Panc1 (cell line): ENCODE measurements around the gene BRD1. TPM values are rescaled to one million over a fixed set of nuclear protein-coding genes. Genes with fewer than 3 reads are reported as not detected.

ENCODE experiments used
- ATAC-seq: fragments of 200-7000 bp; cut with Tn5 transposase; 2 replicates; pipeline ENCODE4 v1.9.1; 2020; ENCODE audit warnings: mild to moderate bottlenecking, moderate library complexity
- BruUV-seq: library from RNA; stranded (reverse); fragments of 400-500 nt; replicated peaks from 2 replicates; lab custom pipeline; 2021; lab: Mats Ljungman, UMichigan
- CTCF ChIA-PET: fragments of 300-600 bp; sonication (Branson Sonifier 250); formaldehyde crosslinking; loops from one replicate; lab custom pipeline; 2022; ENCODE audit warnings: antibody characterized with exemption; lab: Charles Lee
- POLR2A ChIA-PET: fragments of 300-600 bp; sonication (Branson Sonifier 250); formaldehyde crosslinking; loops from one replicate; lab custom pipeline; 2022; ENCODE audit warnings: antibody characterized with exemption; lab: Charles Lee
- DNase-seq: peaks from one replicate; pipeline ENCODE4 v3.0.0-alpha.2; 2010; ENCODE audit warnings: low read depth, low spot score
- H3K27ac ChIP-seq: 2 replicates; pipeline ENCODE4 v1.5.1; 2011; ENCODE audit warnings: mild to moderate bottlenecking, low read length, inconsistent platforms
- H3K27me3 ChIP-seq: fragments of 200-500 bp; sonication (Bioruptor generic); 2 replicates; pipeline ENCODE4 v1.6.0; 2014; ENCODE audit warnings: low read length, inconsistent platforms; ENCODE audit not compliant: control insufficient read depth, insufficient read depth
- H3K36me3 ChIP-seq: fragments of 200-500 bp; sonication (Bioruptor generic); 2 replicates; pipeline ENCODE4 v1.5.1; 2014; ENCODE audit warnings: inconsistent platforms, mild to moderate bottlenecking, low read length, moderate library complexity; ENCODE audit not compliant: control insufficient read depth, insufficient read depth
- H3K4me1 ChIP-seq: 2 replicates; pipeline ENCODE4 v1.5.1; 2011; ENCODE audit warnings: inconsistent platforms, mild to moderate bottlenecking, low read length, moderate library complexity; ENCODE audit not compliant: control insufficient read depth, insufficient read depth
- H3K4me3 ChIP-seq, 2 experiments: 2 replicates each; pipeline ENCODE4 v1.5.1; 2011 to 2012; ENCODE audit warnings: low read depth in 2 of 2, low read length in 2 of 2, mild to moderate bottlenecking in 2 of 2, inconsistent platforms in 1 of 2, moderate library complexity in 1 of 2
- H3K9me3 ChIP-seq: fragments of 200-500 bp; sonication (Bioruptor generic); 2 replicates; pipeline ENCODE4 v1.5.1; 2014; ENCODE audit warnings: low read depth, mild to moderate bottlenecking, inconsistent platforms, low read length, moderate library complexity; ENCODE audit not compliant: control insufficient read depth, insufficient read depth
- CTCF ChIP-seq: fragments of 450-650 bp; IDR thresholded peaks from 2 replicates; pipeline ENCODE4 v1.5.1; 2017; ENCODE audit warnings: mild to moderate bottlenecking
- POLR2AphosphoS5 ChIP-seq: IDR thresholded peaks from 2 replicates; pipeline ENCODE4 v1.6.1; 2012; ENCODE audit warnings: mild to moderate bottlenecking, low read depth, low read length, moderate library complexity
- REST ChIP-seq, 2 experiments: IDR thresholded peaks; 2 replicates each; pipeline ENCODE4 v1.6.1; 2011 to 2012; ENCODE audit warnings: low read depth in 2 of 2, control low read depth in 1 of 2, low read length in 1 of 2, mild to moderate bottlenecking in 1 of 2, moderate library complexity in 1 of 2; ENCODE audit not compliant: insufficient read depth in 1 of 2
- SIN3A ChIP-seq: IDR thresholded peaks from 2 replicates; pipeline ENCODE4 v1.6.1; 2012; ENCODE audit warnings: low read depth, mild to moderate bottlenecking, low read length, moderate library complexity, borderline replicate concordance; ENCODE audit not compliant: insufficient read depth
- TCF7L2 ChIP-seq: IDR thresholded peaks from 2 replicates; pipeline ENCODE4 v1.6.1; 2011; ENCODE audit warnings: mild to moderate bottlenecking, low read depth, low read length, inconsistent platforms
- in situ Hi-C: cut with HindIII; loops from 2 replicates; pipeline ENCODE4 v1.10.0; 2016; ENCODE audit warnings: low sequenced_read_pairs, low pct_unique_long_range_greater_than_20kb
- intact Hi-C: fragments of 100-400 bp; cut with micrococcal nuclease; formaldehyde crosslinking; loops from one replicate; pipeline ENCODE4 v1.10.0; 2022; ENCODE audit not compliant: unreplicated experiment
- total RNA-seq: library from RNA; stranded (reverse); gene quantifications from one replicate; pipeline ENCODE4 v1.2.1, GENCODE V29; 2021; ENCODE audit not compliant: unreplicated experiment

BRD1 gene
- total RNA-seq, 1 experiment from 2014 or later: 24.0 TPM

GRCh38 chr22:49784630-49784971 is 43.1 kb downstream of the BRD1 start:
- no peaks in the 10 kb centered on the region for H3K27me3 ChIP-seq
- H3K27ac ChIP-seq: no peak overlapping the region
- in situ Hi-C loops (no loop called here), intact Hi-C loops (no loop called here)
- TF ChIP-seq POLR2AphosphoS5 (no peak), REST (IDR thresholded peaks at IDR 0.05; ENCODE audit: insufficient read depth in 1 of 2, low read depth in 2 of 2, low read length in 1 of 2) (no peak), CTCF (no peak), SIN3A (no peak), TCF7L2 (no peak)
- BruUV-seq: no TSS peak
- no peaks in the 10 kb centered on the region for H3K9me3 ChIP-seq
- no peaks in the 10 kb centered on the region; the same call in 1 of the 2 replicates for H3K36me3 ChIP-seq
- ChIA-PET POLR2A (no interaction called here), CTCF (no interaction called here)
- no peak overlapping the region for H3K4me3 ChIP-seq
- ATAC-seq (no peak), DNase-seq (no peak)
- no peaks in the 10 kb centered on the region for H3K4me1 ChIP-seq

- ChIA-PET CTCF (no interaction called here), POLR2A (no interaction called here)
- ATAC-seq (no peak), DNase-seq (no peak)
- no peak for TF ChIP-seq POLR2AphosphoS5
- TF ChIP-seq CTCF: no peak
- no peaks in the 10 kb centered on the region for H3K27me3 ChIP-seq
- H3K36me3 ChIP-seq: no peaks in the 10 kb centered on the region; the same call in 1 of the 2 replicates
- no peaks in the 10 kb centered on the region for H3K9me3 ChIP-seq
- H3K4me1 ChIP-seq: no peaks in the 10 kb centered on the region
- no peak overlapping the region for H3K4me3 ChIP-seq
- intact Hi-C loops (no loop called here), in situ Hi-C loops (no loop called here)
- BruUV-seq: no TSS peak
- H3K27ac ChIP-seq: no peak overlapping the region
Measured at GRCh38 chr22:49783926-49784629, 43.6 kb downstream of the BRD1 start.
